ENCODE data around the gene RFK.

RFK gene

DNA sequence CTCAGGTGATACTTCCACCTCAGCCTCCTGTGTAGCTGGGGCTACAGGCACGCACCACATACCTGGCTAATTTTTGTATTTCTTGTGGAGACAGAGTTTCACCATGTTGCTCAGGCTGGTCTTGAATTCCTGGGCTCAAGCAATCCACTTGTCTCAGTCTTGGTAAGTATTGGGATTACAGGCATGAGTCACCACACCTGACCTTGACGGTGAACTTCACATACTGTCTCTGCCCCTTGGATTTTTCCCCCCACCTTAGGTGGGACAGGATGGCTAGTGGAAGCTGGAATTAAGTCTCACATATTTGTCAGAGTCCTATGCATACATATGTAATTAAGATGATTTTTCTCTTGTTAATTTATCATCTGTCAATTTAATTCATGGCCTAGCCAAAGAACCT, 20.9 kb upstream of the RFK start:
- no peak for DNase-seq
- in situ Hi-C loops (cut with HindIII; ENCODE audit: low pct_ligation_motif_present, low pct_unique_long_range_greater_than_20kb, low sequenced_read_pairs), result no loop called here

DNA sequence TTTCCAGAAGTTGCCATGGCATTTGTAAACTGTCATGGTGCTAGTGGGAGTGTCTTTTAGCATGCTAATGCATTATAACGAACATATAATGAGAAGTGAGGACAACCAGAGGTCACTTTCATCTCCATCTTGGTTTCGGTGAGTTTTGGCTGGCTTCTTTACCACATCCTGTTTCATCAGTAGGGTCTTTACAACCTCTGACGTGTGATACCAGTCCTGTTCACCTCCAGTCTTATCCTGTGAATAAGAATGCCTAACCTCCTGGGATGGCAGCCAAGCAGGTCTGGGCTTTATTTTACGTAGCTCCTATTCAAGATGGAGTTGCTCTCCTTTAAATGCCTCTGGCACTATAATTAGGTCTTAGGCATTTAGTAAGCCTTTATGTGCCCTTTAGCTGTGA, 20.4 kb upstream of the RFK start:
- in situ Hi-C loops (cut with HindIII; ENCODE audit: low pct_ligation_motif_present, low pct_unique_long_range_greater_than_20kb, low sequenced_read_pairs), result no loop called here
- no peak for DNase-seq

DNA sequence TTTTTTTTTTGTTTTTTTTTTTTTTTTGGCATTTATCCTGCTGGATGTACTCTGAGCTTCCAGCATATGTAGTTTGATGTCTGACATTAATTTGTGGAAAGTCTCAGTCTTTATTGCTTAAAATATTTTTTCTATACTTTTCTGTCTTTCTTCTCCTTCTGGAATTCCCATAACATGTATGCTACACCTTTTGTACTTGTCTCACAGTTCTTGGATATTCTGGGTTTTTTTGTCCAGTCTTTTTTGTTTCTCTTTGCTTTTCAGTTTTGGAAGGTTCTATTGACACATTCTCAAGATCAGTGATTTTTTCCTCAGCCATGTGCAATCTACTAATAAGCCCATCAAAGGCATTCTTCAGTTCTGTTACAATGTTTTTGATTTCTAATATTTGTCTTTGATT, 19.4 kb upstream of the RFK start:
- DNase-seq, result no peak
- in situ Hi-C loops (cut with HindIII; ENCODE audit: low pct_ligation_motif_present, low pct_unique_long_range_greater_than_20kb, low sequenced_read_pairs), result no loop called here

DNA sequence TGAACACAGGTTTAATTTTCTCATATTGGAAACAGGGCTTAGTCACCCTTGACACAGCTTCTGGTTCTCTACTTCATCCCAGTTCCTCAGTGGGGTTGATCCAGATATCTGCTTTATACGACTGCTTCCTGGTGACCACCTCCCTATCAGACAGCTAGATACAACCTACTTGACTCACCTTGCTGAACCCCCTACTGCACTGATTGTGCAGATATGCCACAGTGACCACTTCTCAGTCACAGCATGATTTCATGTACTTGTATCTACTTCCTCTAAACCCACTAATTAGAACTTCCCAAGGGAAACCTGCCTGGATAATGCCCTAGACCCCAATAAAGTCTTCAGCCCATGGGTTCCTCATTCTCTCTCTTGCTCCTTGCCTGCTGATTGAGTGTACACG, 18.4 kb upstream of the RFK start:
- in situ Hi-C loops (cut with HindIII; ENCODE audit: low pct_ligation_motif_present, low pct_unique_long_range_greater_than_20kb, low sequenced_read_pairs), result no loop called here
- no peak for DNase-seq

DNA sequence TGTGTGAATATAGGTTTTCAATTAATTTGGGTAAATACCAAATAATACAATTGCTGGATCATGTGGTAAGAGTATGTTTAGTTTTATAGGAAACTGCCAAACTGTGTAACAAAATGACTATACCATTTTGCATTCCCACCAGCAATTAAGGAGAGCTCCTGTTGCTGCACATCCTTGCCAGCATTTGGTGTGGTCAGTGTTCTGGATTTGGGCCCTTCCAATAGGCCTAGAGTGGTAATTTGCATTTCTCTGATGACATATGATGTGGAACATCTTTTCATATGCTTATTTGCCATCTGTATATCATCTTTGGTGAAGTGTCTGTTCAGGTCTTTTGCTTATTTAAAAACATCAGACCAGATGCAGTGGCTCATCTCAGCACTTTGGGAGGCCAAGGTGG, 11.6 kb upstream of the RFK start:
- in situ Hi-C loops (cut with HindIII; ENCODE audit: low pct_ligation_motif_present, low pct_unique_long_range_greater_than_20kb, low sequenced_read_pairs), result no loop called here
- no peak for DNase-seq

DNA sequence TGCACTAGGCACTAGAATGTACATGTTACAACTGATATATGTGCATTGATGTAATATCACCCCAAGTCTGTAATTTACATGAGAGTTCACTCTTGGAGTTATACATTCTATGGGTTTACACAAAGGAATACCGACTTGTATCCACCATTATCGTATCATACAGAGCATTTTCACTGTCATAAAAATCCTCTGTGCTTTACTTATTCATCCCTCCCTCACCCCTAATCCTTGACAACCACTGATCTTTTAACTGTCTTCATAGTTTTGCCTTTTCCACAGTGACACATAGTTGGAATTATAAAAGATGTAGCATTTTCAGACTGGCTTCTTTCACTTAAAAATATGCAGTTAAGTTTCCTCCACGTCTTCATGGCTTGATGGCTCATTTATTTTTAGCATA, 11.1 kb upstream of the RFK start:
- in situ Hi-C loops (cut with HindIII; ENCODE audit: low pct_ligation_motif_present, low pct_unique_long_range_greater_than_20kb, low sequenced_read_pairs), result no loop called here
- DNase-seq, result no peak

DNA sequence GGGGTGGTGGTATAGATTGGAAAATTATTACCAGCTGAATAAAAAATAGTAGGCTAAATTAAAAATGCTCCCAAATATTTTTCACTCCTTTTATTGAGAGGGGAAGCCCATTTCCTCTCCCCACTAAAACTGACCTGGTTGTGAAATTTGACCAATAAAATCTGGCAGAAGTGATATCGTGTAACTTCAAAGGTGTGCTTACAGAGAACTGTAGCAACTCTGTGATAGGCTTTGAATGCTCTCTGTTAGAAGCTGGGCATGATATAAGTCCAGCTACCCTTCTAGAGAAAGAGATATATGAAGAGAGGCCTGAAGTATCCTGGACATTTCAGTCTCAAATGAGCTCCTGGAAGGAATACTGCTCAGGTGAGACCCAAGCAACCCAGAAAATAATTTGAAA, 10.2 kb upstream of the RFK start:
- no peak for DNase-seq
- in situ Hi-C loops (cut with HindIII; ENCODE audit: low pct_ligation_motif_present, low pct_unique_long_range_greater_than_20kb, low sequenced_read_pairs), result no loop called here

DNA sequence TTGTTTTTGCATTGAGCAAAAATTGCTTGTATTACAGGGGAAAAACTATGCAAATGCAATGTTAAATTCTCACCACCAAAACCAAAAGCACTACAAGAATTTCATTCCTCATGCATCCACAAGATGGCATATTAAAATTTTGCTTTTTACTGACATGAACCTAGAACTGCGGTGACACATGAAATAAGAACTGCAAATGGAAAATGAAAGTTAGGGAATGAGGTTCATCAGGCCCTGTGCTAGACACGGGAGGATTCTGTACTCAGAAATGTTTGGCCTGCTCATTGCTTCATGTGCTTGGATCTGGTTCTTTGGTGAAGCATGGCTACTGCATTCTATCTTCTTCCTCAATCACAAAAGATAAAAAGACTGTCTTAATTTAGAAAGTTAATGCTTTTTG, 9.1 kb upstream of the RFK start:
- DNase-seq, result peak; percentile 86
- in situ Hi-C loops (cut with HindIII; ENCODE audit: low pct_ligation_motif_present, low pct_unique_long_range_greater_than_20kb, low sequenced_read_pairs), result no loop called here

DNA sequence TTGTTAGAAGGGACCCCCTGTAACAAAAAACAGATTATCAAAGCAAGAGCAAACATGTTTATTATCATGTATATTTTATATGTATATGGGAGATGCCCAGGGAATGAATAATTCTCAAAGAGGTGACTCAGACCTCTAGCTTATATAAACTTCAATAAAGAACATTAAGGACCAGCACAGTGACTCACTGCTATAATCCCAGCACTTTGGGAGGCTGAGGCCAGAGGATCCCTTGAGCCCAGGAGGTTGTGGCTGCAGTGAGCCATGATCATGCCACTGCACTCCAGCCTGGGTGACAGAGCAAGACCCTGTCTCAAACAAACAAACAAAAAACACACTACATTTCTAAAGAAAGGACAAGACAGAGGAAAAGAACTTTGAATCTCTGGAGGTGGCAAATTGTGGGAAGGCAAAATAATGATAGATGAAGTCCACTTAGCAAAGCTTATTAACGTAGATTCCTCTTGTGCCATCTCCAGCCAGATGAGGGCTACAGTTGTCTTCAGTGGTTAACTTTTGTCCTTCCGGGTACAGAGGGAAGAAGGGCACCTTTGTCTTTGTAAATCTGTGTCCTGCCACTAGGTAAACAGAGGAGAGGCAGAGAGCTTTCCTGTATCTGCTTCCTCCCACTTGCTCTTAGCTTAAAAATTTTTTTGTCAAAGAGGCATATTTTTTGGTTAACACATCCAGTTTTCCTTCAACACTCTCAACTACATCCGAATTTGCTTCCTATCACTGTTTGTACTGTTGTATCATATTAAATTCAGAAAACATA, 7.5 kb upstream of the RFK start:
- in situ Hi-C loops (cut with HindIII; ENCODE audit: low pct_ligation_motif_present, low pct_unique_long_range_greater_than_20kb, low sequenced_read_pairs), result no loop called here
- no peak for DNase-seq

DNA sequence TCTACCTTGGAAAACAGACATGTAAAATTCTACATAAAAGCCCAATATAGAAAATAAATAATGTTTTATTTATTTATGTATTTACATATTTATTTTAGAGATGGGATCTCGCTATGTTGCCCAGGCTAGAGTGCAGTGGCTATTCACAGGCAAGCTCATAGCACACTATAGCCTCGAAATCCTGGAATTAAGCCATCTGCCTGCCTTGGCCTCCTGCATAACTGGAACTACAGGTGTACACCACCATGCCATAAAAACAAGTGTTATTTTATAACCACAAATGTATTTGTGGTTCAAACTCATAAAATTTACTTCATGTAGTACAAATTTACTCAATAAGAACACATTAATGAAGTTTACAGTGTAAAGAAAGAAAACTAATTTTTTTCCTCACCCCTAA, 7.0 kb upstream of the RFK start:
- in situ Hi-C loops (cut with HindIII; ENCODE audit: low pct_ligation_motif_present, low pct_unique_long_range_greater_than_20kb, low sequenced_read_pairs), result no loop called here

DNA sequence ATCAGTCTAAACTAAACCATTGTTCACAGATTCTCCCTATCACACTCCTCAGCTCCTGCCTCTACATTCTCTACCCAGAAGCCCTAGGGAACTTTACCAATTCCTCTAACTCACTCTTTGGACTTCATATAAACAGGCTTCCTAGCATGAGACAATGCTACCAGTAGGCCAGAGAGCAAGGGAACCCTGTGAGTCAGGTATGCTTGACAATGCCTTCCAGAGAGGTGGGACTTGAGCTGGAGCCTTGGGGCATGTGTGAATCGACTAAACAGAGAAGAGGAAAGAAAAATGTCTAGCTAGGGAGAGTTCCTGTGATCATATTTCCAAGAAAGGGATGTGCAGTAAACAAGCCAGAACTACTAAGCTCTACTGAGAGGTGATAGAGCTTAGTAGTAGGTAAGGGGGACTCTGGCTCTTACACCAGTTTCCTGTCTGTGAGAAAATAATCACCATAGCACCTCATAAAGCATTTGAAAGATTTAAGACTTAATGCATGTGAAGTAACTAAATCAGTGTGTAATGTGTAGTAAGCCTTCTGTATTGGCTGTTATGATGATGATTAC, 6.4 kb upstream of the RFK start:
- no peak for DNase-seq
- in situ Hi-C loops (cut with HindIII; ENCODE audit: low pct_ligation_motif_present, low pct_unique_long_range_greater_than_20kb, low sequenced_read_pairs), result no loop called here

More for the DNA sequence above, 7.0 kb upstream of the RFK start:
- no peak for DNase-seq

DNA sequence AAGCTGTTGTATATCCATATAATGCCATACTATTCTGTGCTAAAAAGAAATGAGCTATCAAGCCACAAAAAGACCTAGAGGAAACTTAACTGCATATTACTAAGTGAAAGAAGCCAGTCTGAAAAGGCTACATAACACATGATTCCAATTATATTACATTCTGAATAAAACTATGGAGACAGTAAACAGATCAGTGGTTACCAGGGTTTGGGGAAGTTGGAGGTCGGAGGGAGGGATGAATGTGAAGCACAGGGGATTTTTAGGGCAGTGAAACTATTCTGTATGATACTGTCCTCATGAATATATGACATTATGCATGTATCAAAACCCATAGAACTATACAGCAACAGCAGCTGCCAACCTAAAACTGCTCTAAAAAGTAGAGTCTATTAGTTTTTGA, 5.6 kb upstream of the RFK start:
- in situ Hi-C loops (cut with HindIII; ENCODE audit: low pct_ligation_motif_present, low pct_unique_long_range_greater_than_20kb, low sequenced_read_pairs), result no loop called here
- DNase-seq, result no peak

DNA sequence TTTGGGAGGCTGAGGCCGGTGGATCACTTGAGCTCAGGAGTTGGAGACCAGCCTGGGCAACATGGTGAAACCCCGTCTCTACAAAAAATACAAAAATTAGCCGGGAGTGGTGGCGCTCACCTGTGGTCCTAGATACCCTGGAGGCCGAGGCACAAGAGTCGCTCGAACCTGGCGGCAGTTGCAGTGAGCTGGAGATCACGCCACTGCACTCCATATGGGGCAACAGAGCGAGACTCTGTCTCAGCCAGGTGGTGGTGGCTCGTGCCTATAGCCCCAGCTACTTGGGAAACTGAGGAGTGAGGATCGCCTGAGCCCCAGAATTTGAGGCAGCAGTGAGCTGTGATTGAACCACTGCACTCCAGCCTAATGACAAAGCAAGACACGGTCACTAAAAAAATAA, 2.4 kb upstream of the RFK start:
- DNase-seq, result no peak
- in situ Hi-C loops (cut with HindIII; ENCODE audit: low pct_ligation_motif_present, low pct_unique_long_range_greater_than_20kb, low sequenced_read_pairs), result no loop called here

DNA sequence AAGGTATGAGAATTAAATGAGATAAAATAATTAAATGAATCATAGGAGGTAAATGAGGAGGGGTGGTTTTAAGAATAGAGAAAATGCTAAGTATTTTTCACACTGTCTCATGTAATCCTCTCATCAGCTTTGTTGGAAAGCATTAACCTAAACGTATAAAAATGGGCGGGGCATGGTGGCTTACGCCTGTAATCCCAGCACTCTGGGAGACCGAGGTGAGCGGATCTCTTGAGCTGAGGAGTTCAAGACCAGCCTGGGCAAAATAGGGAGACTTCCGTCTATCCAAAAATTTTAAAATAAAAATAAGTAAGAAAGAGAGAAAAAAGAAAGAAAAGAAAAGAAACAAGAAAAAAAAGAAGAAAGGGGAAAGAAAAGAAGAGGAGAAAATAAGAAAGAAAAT, 1.9 kb upstream of the RFK start:
- no peak for DNase-seq
- in situ Hi-C loops (cut with HindIII; ENCODE audit: low pct_ligation_motif_present, low pct_unique_long_range_greater_than_20kb, low sequenced_read_pairs), result no loop called here

DNA sequence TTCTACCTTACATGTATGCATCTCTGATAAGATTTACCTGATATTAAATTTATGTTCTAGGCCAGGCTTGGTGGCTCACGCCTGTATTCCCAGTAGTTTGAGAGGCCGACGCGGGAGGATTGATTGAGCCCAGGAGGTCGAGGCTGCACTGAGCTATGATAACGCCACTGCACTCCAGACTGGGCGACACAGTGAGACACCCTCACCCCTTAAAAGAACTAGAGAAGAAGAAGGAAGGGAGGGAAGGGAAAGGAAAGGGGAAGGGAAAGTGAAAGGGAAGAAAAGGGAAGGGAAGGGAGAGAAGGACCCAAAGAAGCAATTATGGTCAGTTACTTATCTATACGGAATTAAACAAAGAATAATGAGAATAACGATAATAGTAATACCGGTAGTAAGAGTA, 1.2 kb upstream of the RFK start:
- in situ Hi-C loops (cut with HindIII; ENCODE audit: low pct_ligation_motif_present, low pct_unique_long_range_greater_than_20kb, low sequenced_read_pairs), result no loop called here
- DNase-seq, result no peak

DNA sequence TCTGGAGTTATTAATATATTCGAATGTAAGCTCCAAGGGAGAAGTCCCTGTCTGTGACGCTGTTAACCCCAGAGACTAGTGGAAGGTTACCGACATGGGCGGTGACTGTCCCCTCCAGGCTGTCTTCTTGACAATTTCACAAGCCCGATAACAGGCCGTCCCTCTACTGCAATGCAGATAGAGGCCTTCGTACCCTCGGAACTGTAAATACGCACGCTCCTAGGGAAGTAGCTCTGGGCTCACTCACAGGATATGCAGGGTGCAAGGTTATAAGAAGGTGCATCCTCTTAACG, 680 bp upstream of the RFK start:
- DNase-seq, result no peak

DNA sequence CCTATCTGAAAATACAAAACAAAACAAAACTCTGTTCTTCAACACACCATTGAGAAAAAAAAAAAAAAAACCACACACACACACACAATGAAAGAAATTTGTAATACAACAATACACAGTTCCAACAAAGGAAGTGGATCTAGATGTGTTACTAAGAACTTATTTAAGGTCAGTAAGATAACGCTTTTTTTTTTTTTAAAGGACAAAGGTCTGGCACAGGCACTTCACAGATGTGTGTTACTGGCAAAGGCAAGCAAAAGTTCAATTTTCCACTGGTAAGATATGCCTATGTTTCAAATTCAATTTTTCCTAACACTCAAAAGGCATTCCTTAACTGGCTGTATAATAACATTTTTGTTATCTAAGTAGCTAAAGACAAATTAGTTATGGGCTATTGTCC, 3.6 kb downstream of the RFK start:
- DNase-seq, result no peak
- in situ Hi-C loops (cut with HindIII; ENCODE audit: low pct_ligation_motif_present, low pct_unique_long_range_greater_than_20kb, low sequenced_read_pairs), result no loop called here

More for the DNA sequence above, 680 bp upstream of the RFK start:
- in situ Hi-C loops (cut with HindIII; ENCODE audit: low pct_ligation_motif_present, low pct_unique_long_range_greater_than_20kb, low sequenced_read_pairs), result no loop called here

DNA sequence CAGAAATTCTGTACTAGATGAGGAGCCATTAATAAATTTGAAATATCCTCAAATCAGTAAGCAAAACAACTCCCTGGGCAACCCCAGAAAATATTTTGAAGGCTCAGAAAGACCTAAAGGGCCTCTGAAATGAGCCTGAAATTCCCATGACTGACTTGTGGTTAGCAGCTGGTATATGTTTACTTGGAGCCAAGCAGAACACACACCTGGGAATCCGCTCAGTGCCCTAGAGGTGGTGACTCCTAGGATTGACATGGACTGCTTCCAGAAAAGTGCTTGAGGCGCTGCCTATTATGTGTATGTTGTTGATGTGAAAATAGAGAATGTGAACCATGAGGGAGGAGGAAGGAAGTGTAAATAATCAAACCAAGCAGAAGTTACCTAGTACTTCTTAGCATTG, 14.7 kb downstream of the RFK start:
- DNase-seq, result no peak

DNA sequence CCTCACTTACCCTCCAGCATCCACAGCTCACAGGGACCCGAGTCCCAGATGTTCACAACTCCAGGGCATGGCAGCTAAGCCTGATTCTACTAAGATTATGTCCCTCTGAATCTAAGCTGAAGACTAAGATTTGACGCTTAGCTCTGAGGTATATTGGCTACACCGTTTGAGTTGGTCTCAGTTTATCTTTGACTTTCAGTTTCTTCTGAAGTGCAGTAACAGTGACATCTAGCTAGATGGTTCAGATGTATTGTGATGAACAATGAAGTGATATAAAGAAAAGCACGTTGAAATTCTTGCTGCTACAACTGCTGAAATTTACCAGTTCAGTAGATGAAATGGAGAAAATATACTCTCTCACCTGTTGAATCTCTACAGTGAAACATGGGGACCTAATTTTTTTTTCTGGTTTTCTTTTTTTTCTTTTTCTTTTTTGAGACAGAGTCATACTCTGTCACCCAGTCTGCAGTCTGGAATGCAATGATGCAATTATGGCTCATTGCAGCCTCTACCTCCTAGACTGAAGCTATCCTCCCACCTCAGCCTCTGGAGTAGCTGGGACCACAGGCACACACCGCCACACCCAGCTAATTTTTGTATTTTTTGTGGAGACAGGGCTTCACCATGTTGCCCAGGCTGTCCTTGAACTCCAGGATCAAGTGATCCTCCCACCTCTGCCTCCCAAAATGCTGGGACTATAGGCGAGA, 15.7 kb downstream of the RFK start:
- DNase-seq, result no peak
- in situ Hi-C loops (cut with HindIII; ENCODE audit: low pct_ligation_motif_present, low pct_unique_long_range_greater_than_20kb, low sequenced_read_pairs), result no loop called here

More for the DNA sequence above, 14.7 kb downstream of the RFK start:
- in situ Hi-C loops (cut with HindIII; ENCODE audit: low pct_ligation_motif_present, low pct_unique_long_range_greater_than_20kb, low sequenced_read_pairs), result no loop called here

DNA sequence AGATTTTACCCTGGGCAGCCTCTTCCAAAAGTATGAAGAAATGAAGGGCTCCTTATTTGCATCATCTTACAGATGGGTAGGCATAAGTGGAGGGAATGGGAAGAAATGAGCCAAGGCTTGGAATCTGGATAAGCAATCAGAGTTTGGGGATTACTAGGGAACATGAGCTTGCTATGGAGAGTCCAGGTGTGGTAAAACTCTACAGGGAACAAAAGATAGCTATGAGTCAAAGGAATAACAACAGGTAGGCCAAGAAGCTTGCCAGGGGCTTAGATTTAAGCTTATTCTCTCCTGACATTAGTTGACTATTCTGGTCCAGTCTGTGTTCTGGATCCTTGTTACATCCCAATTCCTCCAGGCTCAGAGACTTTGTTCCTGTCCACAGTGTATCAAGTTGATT, 16.4 kb downstream of the RFK start:
- in situ Hi-C loops (cut with HindIII; ENCODE audit: low pct_ligation_motif_present, low pct_unique_long_range_greater_than_20kb, low sequenced_read_pairs), result no loop called here
- no peak for DNase-seq
